Measurements from ENCODE around the gene PDE4D. TPM values are rescaled to one million over a fixed set of nuclear protein-coding genes. Genes with fewer than 3 reads are reported as not detected.

The PDE4D gene
- total RNA-seq, 1 donor from 2014 or later, result 26.9 TPM

GRCh38 chr5:59741599-59741998 is 151.9 kb downstream of the PDE4D start:
- DNase-seq (ENCODE audit: low read depth), result no peak

- no peak for DNase-seq (ENCODE audit: low read depth)
These were observed 155.5 kb downstream of the PDE4D start for GRCh38 chr5:59738024-59738423.

- DNase-seq (ENCODE audit: low read depth), result no peak
These were observed 160.7 kb downstream of the PDE4D start for GRCh38 chr5:59732806-59733205.

- no peak for DNase-seq (ENCODE audit: low read depth)
These were observed 161.2 kb downstream of the PDE4D start for GRCh38 chr5:59732301-59732700.

GRCh38 chr5:59731809-59732208 is 161.7 kb downstream of the PDE4D start:
- DNase-seq (ENCODE audit: low read depth), result no peak

- no peak for DNase-seq (ENCODE audit: low read depth)
These were observed 163.7 kb downstream of the PDE4D start for GRCh38 chr5:59729820-59730219.

GRCh38 chr5:59729357-59729756 is 164.2 kb downstream of the PDE4D start:
- no peak for DNase-seq (ENCODE audit: low read depth)

- DNase-seq (ENCODE audit: low read depth), result no peak
These were observed 165.2 kb downstream of the PDE4D start for GRCh38 chr5:59728356-59728755.

GRCh38 chr5:59727186-59727585 is 166.3 kb downstream of the PDE4D start:
- DNase-seq (ENCODE audit: low read depth), result no peak

- peak; percentile 73 for DNase-seq (ENCODE audit: low read depth)
These were observed 168.1 kb downstream of the PDE4D start for GRCh38 chr5:59725392-59725767.

GRCh38 chr5:59724482-59725391 is 168.8 kb downstream of the PDE4D start:
- DNase-seq (ENCODE audit: low read depth), result peak; percentile 47

GRCh38 chr5:59722874-59723273 is 170.7 kb downstream of the PDE4D start:
- DNase-seq (ENCODE audit: low read depth), result peak; percentile 57

- no peak for DNase-seq (ENCODE audit: low read depth)
These were observed 171.8 kb downstream of the PDE4D start for GRCh38 chr5:59721741-59722140.

GRCh38 chr5:59720063-59720462 is 173.5 kb downstream of the PDE4D start:
- no peak for DNase-seq (ENCODE audit: low read depth)

GRCh38 chr5:59716966-59717500 is 176.5 kb downstream of the PDE4D start:
- no peak for DNase-seq (ENCODE audit: low read depth)

GRCh38 chr5:59716029-59716428 is 177.5 kb downstream of the PDE4D start:
- no peak for DNase-seq (ENCODE audit: low read depth)

- no peak for DNase-seq (ENCODE audit: low read depth)
These were observed 178.3 kb downstream of the PDE4D start for GRCh38 chr5:59715228-59715627.

GRCh38 chr5:59713498-59713844 is 180.1 kb downstream of the PDE4D start:
- DNase-seq (ENCODE audit: low read depth), result no peak

GRCh38 chr5:59712836-59713497 is 180.6 kb downstream of the PDE4D start:
- no peak for DNase-seq (ENCODE audit: low read depth)

- peak; percentile 17 for DNase-seq (ENCODE audit: low read depth)
These were observed 182.2 kb downstream of the PDE4D start for GRCh38 chr5:59711310-59711709.

GRCh38 chr5:59709846-59710245 is 183.7 kb downstream of the PDE4D start:
- peak; percentile 78 for DNase-seq (ENCODE audit: low read depth)

GRCh38 chr5:59709346-59709821 is 184.1 kb downstream of the PDE4D start:
- no peak for DNase-seq (ENCODE audit: low read depth)

- no peak for DNase-seq (ENCODE audit: low read depth)
These were observed 188.6 kb downstream of the PDE4D start for GRCh38 chr5:59704936-59705335.

Data from renal cortical epithelial cell (primary cell).